GM18858 (cell line): ENCODE results near the gene RPTOR.

Experiments used
- ATAC-seq: cut with Tn5 transposase; IDR thresholded peaks from one replicate; pipeline ENCODE4 v1.9.1; 2021; ENCODE audit not compliant: unreplicated experiment

RPTOR gene

DNA sequence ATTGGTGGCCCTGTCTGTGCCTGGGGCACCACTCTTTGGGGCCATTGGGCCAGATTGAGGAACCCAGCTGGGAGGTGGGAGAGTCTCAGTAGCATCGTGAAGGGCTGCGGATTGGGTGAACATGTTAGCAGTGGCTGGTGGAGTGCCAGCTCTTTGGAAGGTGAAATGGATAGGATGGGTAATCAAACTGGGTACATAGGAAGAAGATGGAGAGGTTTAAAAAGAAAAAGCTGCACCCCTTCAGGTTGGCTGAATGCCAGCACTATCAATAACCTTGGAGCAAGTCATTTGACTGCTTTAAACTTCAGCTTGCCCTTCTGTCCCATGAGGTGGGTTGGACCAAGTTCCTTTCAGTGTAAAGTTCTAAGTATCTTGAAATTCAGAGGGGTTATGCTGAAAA, 95.0 kb downstream of the RPTOR start:
- no peak for ATAC-seq

DNA sequence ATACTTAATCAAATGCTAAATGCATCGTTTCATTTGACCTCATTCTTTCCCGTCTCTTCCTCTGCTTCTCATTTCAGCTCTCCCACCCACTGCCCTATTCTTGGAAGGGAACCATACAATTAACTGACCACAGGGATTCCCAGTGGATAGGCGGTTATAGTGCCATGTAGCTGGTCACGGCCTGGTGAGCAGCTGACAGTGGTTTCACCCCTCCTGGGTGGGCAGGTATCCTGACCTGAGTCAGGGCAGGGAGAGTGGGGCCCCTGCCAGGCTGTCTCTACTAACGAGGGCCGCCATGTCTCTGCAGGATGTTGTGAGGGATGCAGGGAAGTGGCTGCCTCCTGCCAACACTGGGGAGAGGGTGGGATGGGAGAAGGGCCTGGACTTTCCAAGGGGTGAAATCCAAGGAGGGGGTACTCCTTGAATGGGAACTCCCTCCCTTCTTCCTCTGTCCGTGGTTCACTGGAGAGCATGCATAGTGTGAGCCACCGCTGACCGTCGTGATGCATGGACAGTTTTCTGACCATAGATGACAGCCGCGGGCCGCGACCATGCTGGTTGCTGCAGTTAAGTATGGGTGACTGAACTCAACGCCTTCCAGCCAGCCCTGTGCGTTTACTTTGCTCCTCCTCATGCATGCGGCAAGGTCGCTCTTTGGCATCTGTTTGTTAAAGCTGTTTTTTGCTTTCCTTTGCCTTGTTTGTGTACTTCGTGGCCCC, 95.9 kb downstream of the RPTOR start:
- ATAC-seq: no peak

- no peak for ATAC-seq
Measured at GRCh38 chr17:80643326-80644099, 98.9 kb downstream of the RPTOR start.

GRCh38 chr17:80644536-80644935, 99.9 kb downstream of the RPTOR start:
- ATAC-seq: no peak

DNA sequence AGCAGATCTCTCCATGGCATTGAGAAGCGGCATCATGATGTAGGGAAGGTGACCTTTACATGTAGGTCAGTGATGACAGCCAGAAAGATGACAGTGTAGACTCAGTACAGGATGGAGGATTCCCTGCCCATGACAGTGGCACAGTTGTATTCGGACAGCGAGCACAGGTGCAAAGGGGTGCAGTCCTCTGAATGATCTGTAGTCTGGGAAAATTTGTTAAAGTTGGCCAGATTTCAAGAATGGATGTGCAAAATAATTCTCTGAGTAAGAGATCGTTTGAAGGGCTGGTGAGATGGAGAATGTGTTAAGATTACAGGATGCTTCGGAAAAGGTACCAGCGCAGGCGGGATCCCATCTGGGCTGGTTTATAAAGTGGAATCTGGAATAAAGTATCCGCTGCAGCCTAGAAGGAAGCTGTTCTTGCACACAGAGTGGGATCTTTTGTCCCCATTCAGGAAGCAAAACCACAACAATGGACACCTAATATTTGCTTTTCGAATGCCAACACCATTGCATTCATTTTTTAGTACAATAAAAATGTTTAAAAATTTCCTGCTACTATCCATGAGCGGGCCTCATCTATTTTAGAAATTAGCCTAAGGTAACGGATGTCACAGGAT, 101.2 kb downstream of the RPTOR start:
- ATAC-seq: no peak

- no peak for ATAC-seq
Measured at GRCh38 chr17:80646328-80646727, 101.7 kb downstream of the RPTOR start.

- ATAC-seq: no peak
Measured at GRCh38 chr17:80647746-80648145, 103.1 kb downstream of the RPTOR start.

- no peak for ATAC-seq
Measured at GRCh38 chr17:80649200-80649644, 104.6 kb downstream of the RPTOR start.

- ATAC-seq: no peak
Measured at GRCh38 chr17:80649672-80650330, 105.2 kb downstream of the RPTOR start.

DNA sequence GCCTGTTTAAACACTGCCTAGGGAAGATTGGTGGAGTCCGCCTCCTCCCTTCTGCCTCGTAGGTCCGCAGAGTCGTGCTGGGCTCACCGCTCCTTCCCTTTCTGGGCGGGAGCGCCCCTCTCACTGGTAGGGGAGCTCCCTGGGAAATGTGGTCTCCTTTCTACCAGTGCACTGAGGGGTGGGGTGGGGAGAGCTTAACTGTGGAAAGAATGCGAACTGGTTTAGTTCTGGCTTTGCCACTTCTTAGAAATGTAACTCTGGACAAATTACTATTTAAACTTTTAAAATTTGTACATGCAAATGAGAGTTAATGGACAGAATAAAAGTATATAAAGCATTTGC, 105.7 kb downstream of the RPTOR start:
- no peak for ATAC-seq

- no peak for ATAC-seq
Measured at GRCh38 chr17:80650751-80651518, 106.3 kb downstream of the RPTOR start.

DNA sequence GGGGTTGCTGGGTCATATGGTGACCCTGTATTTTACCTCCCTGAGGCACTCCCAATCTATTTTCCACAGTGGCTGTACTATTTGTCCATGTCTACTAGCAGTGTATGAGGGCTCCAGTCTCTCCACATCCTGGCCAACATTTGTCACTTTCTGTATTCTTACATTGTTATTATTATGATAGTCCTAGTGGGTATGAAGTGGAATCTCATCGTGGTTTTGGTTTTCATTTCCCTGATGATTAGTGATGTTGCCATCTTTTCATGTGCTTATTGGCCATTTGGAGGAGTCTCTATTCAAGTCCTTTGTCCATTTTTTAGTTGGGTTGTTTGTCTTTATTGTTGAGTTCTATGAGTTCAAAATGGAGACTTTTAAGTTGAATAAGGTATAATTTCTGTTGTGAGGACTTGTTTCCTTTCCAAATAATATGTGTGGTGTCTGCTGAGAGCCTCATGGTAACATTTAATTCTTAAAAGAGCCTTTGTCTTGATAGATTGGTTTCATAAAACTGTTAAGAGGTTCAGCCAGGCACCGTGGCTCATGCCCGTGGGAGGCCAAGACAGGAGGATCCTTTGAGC, 108.2 kb downstream of the RPTOR start:
- ATAC-seq: no peak

GRCh38 chr17:80653856-80654255, 109.2 kb downstream of the RPTOR start:
- no peak for ATAC-seq

GRCh38 chr17:80655608-80656007, 111.0 kb downstream of the RPTOR start:
- ATAC-seq: no peak

DNA sequence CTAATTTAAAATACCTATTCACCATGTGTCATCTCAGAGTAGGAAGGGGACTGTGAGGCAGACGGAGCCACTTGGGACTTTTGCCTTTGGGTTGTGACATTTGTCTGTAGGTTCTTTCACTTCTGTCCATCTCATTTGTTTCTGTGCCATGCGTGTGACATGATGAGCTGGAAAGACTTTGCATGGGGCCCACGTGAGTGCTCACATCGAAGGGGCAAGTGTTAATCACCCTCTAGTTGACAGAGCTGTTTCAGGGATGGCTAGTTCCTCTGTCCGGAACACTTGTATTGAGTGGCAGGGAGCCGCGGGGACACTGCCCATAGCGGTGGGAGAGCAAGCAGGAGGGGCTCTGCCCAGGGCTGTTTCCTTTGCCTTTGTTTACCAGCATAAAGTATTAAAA, 112.0 kb downstream of the RPTOR start:
- ATAC-seq: no peak

DNA sequence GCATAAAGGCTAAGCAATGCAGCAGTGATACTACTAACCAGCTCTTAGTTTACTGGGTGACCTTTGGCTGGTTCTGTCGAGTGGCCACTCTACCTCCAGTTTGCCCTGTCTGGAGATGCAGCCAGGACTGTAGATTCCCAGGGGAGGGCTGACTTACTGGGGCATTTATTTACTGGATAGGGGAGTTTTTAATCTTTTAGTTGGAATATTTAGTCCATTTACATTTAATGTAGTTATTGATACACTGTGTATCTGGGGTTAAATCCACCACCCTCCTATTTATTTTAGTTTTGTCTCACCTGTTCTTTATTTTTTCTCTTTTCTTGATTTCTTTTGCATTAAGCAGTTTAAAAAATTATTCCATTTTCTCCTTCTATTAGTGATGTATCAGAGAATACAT, 112.9 kb downstream of the RPTOR start:
- ATAC-seq: no peak

DNA sequence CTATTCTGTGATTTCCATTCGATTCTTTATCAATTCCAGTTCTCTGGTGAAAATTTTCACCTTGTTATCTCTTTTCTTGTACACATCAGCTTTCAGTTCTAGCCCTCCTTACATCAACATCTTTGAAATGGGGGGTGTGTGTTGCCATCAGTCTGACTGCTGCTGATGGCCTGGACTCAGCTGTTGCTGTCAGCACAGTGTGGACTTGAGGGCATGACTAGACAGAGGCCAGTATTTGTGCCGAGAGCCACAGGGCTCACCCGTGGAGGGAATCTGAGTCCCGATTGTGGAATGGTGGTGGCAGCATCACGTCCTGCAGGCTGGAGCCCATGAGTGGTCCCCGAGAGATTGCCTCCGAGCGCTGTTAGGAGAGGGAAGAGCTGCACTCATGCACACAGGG, 114.2 kb downstream of the RPTOR start:
- ATAC-seq: no peak

DNA sequence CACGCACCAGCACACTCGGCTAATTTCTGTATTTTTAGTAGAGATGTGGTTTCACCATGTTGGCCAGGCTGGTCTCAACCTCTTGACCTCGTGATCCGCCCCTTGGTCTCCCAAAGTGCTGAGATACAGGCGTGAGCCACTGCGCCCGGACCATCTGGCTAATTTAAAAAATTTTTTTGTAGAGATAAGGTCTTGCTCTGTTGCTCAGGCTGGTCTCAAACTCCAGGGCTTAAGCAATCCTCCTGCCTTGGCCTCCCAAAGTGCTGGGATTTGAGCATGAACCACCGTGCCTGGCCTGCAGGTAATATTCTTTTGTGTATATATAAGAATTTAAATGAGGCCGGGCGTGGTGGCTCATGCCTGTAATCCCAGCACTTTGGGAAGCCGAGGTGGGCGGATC, 115.0 kb downstream of the RPTOR start:
- no peak for ATAC-seq

GRCh38 chr17:80660527-80661198, 116.0 kb downstream of the RPTOR start:
- no peak for ATAC-seq

DNA sequence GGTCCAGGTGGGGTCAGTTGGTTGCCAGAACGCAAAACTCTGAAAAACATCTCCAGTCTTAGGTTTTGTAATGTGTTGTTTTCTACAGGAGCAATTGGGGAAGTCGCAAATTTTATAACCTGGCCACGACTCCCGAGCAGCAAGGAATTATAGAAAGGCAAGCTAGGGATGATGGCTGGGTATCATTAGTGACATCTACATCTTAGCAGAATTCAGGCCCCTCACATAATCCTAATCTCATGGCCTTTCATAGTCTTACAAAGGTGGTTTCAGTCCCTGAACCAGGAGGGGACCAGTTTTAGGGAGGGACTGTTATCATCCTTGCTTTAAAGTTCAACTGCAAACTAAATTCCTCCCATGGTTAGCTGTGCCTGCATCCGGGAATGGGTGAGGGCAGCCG, 117.9 kb downstream of the RPTOR start:
- no peak for ATAC-seq
